Mesenchymal stem cell (in vitro differentiated cells and primary cell): ENCODE results near the gene LACTB.
A peak's percentile ranks its signal among the peaks of the same experiment; 100 is the strongest.

Experiments used
- DNase-seq: peaks from one replicate; pipeline ENCODE4 v3.0.0-alpha.2; 2013
- H2AFZ ChIP-seq: one replicate; pipeline ENCODE4 v1.6.1; 2013; ENCODE audit warnings: low read depth, mild to moderate bottlenecking, control low read depth, inconsistent platforms, low read length, moderate library complexity
- H2AK5ac ChIP-seq: 2 replicates; pipeline ENCODE4 v1.6.1; 2013; ENCODE audit warnings: low read length, moderate library complexity, mild to moderate bottlenecking, inconsistent platforms; ENCODE audit not compliant: severe bottlenecking
- H2BK120ac ChIP-seq: one replicate; pipeline ENCODE4 v1.6.1; 2013; ENCODE audit warnings: low read depth, mild to moderate bottlenecking, inconsistent platforms, low read length, moderate library complexity
- H2BK12ac ChIP-seq, 2 experiments: one replicate each; pipeline ENCODE4 v1.6.1; 2013; ENCODE audit warnings: inconsistent platforms in 2 of 2, low read length in 2 of 2, mild to moderate bottlenecking in 2 of 2, moderate library complexity in 2 of 2, control low read depth in 1 of 2
- H2BK15ac ChIP-seq: one replicate; pipeline ENCODE4 v1.6.1; 2013; ENCODE audit warnings: mild to moderate bottlenecking, low read depth, inconsistent platforms; ENCODE audit not compliant: poor library complexity, severe bottlenecking
- H2BK5ac ChIP-seq: 2 replicates; pipeline ENCODE4 v1.6.1; 2013; ENCODE audit warnings: low read depth, mild to moderate bottlenecking, low read length, control low read depth, inconsistent platforms; ENCODE audit not compliant: poor library complexity, severe bottlenecking
- H3K14ac ChIP-seq, 2 experiments: one replicate each; pipeline ENCODE4 v1.6.1; 2013; ENCODE audit warnings: inconsistent platforms in 2 of 2, low read length in 2 of 2, control low read depth in 1 of 2, mild to moderate bottlenecking in 1 of 2, moderate library complexity in 1 of 2
- H3K18ac ChIP-seq, 2 experiments: one replicate each; pipeline ENCODE4 v1.6.1; 2013; ENCODE audit warnings: inconsistent platforms in 2 of 2, low read length in 2 of 2, control low read depth in 1 of 2, low read depth in 1 of 2, mild to moderate bottlenecking in 1 of 2
- H3K23ac ChIP-seq, 2 experiments: one replicate each; pipeline ENCODE4 v1.6.1; 2013; ENCODE audit warnings: inconsistent platforms in 2 of 2, low read length in 2 of 2, mild to moderate bottlenecking in 2 of 2, moderate library complexity in 2 of 2, control low read depth in 1 of 2
- H3K27ac ChIP-seq: 2 replicates; pipeline ENCODE4 v1.5.1; 2013; ENCODE audit warnings: mild to moderate bottlenecking, moderate library complexity, low read length, control low read depth, inconsistent platforms; ENCODE audit not compliant: poor library complexity, severe bottlenecking
- H3K27me3 ChIP-seq, 2 experiments: 2 replicates each; pipeline versions ENCODE4 v1.6.1 to v1.7.0; 2013; ENCODE audit warnings: low read length in 2 of 2, mild to moderate bottlenecking in 2 of 2, moderate library complexity in 2 of 2, control low read depth in 1 of 2, inconsistent platforms in 1 of 2; ENCODE audit not compliant: control insufficient read depth in 1 of 2, insufficient read depth in 1 of 2
- H3K36me3 ChIP-seq, 2 experiments: 2 replicates each; pipeline versions ENCODE4 v1.6.1 to v1.7.0; 2013; ENCODE audit warnings: low read length in 2 of 2, control low read depth in 1 of 2, inconsistent platforms in 1 of 2, low read depth in 1 of 2, mild to moderate bottlenecking in 1 of 2; ENCODE audit not compliant: insufficient read depth in 2 of 2, control insufficient read depth in 1 of 2
- H3K4ac ChIP-seq, 2 experiments: one replicate each; pipeline ENCODE4 v1.6.1; 2013; ENCODE audit warnings: inconsistent platforms in 2 of 2, low read length in 2 of 2, mild to moderate bottlenecking in 2 of 2, moderate library complexity in 2 of 2, control low read depth in 1 of 2, low read depth in 1 of 2
- H3K4me1 ChIP-seq: 2 replicates; pipeline ENCODE4 v1.6.1; 2013; ENCODE audit warnings: low read depth, low read length, control low read depth; ENCODE audit not compliant: control insufficient read depth, insufficient read depth
- H3K4me2 ChIP-seq: 2 replicates; pipeline ENCODE4 v1.6.1; 2013; ENCODE audit warnings: low read length, mild to moderate bottlenecking, inconsistent platforms; ENCODE audit not compliant: poor library complexity, severe bottlenecking
- H3K4me3 ChIP-seq, 2 experiments: 2 replicates each; pipeline versions ENCODE4 v1.5.1 to v1.7.0; 2013; ENCODE audit warnings: low read length in 2 of 2, mild to moderate bottlenecking in 2 of 2, control low read depth in 1 of 2, low read depth in 1 of 2; ENCODE audit not compliant: insufficient read depth in 1 of 2
- H3K79me1 ChIP-seq: replicated peaks from 2 replicates; pipeline ENCODE4 v1.6.1; 2013; ENCODE audit warnings: mild to moderate bottlenecking, control low read depth, low read length, inconsistent platforms; ENCODE audit not compliant: poor library complexity, severe bottlenecking
- H3K9ac ChIP-seq: 2 replicates; pipeline ENCODE4 v1.7.0; 2013; ENCODE audit warnings: mild to moderate bottlenecking, low read length, moderate library complexity
- H3K9me3 ChIP-seq: 2 replicates; pipeline ENCODE4 v1.7.0; 2013; ENCODE audit warnings: mild to moderate bottlenecking, low read length; ENCODE audit not compliant: control insufficient read depth
- H4K8ac ChIP-seq: one replicate; pipeline ENCODE4 v1.6.1; 2013; ENCODE audit warnings: inconsistent platforms, mild to moderate bottlenecking, low read length, moderate library complexity
- H4K91ac ChIP-seq: one replicate; pipeline ENCODE4 v1.6.1; 2013; ENCODE audit warnings: mild to moderate bottlenecking, low read length, inconsistent platforms
- WGBS: methylation state at CpG from one replicate; pipeline ENCODE4 v1.1.7; 2013; ENCODE audit warnings: mixed read lengths; 5-methylcytosine and 5-hydroxymethylcytosine counted together

LACTB gene

GRCh38 chr15:63090887-63091286, 30.8 kb upstream of the LACTB start:
- Histone ChIP-seq H2AFZ (no peak overlapping the region), H3K27ac (no peak overlapping the region), H3K4me1 (peaks cover 12% of the 10 kb centered on the region), H4K8ac (no peak overlapping the region), H3K4me2 (no peak overlapping the region), H3K23ac (no peak overlapping the region), H2BK15ac (peak overlapping the region; percentile 38), H3K18ac (peak overlapping the region in 1 of 2 experiments; percentile 44), H3K27me3 (no peaks in the 10 kb centered on the region), H3K4me3 (no peak overlapping the region), H2BK12ac (peak overlapping the region; percentile 11 to 95), H3K9ac (no peak overlapping the region), H3K36me3 (no peaks in the 10 kb centered on the region), H2AK5ac (peak overlapping the region; percentile 12), H2BK5ac (no peak overlapping the region), H4K91ac (peak overlapping the region; percentile 40), H3K79me1 (no peaks in the 10 kb centered on the region), H3K14ac (peak overlapping the region in 1 of 2 experiments; percentile 61), H2BK120ac (no peak overlapping the region), H3K4ac (peak overlapping the region in 1 of 2 experiments; percentile 81), H3K9me3 (no peaks in the 10 kb centered on the region)
- 96% methylated on average over 8 of the region's 10 CpGs for WGBS
- DNase-seq, result no peak

GRCh38 chr15:63091679-63092446, 29.8 kb upstream of the LACTB start:
- Histone ChIP-seq H3K4ac (peak overlapping the region; percentile 51 to 81), H3K18ac (peak overlapping the region in 1 of 2 experiments; percentile 38), H3K79me1 (no peaks in the 10 kb centered on the region), H3K4me1 (peaks cover 13% of the 10 kb centered on the region), H3K9ac (no peak overlapping the region), H3K36me3 (no peaks in the 10 kb centered on the region), H4K91ac (no peak overlapping the region), H3K23ac (no peak overlapping the region), H4K8ac (no peak overlapping the region), H3K4me3 (no peak overlapping the region), H3K27me3 (no peaks in the 10 kb centered on the region), H2AK5ac (no peak overlapping the region), H2BK12ac (peak overlapping the region; percentile 52 to 95), H2BK15ac (no peak overlapping the region), H2AFZ (no peak overlapping the region), H3K4me2 (no peak overlapping the region), H3K9me3 (no peaks in the 10 kb centered on the region), H3K27ac (no peak overlapping the region), H2BK120ac (no peak overlapping the region), H2BK5ac (no peak overlapping the region), H3K14ac (no peak overlapping the region)
- DNase-seq, result no peak
- 68% methylated on average over 4 of the region's 4 CpGs for WGBS

DNA sequence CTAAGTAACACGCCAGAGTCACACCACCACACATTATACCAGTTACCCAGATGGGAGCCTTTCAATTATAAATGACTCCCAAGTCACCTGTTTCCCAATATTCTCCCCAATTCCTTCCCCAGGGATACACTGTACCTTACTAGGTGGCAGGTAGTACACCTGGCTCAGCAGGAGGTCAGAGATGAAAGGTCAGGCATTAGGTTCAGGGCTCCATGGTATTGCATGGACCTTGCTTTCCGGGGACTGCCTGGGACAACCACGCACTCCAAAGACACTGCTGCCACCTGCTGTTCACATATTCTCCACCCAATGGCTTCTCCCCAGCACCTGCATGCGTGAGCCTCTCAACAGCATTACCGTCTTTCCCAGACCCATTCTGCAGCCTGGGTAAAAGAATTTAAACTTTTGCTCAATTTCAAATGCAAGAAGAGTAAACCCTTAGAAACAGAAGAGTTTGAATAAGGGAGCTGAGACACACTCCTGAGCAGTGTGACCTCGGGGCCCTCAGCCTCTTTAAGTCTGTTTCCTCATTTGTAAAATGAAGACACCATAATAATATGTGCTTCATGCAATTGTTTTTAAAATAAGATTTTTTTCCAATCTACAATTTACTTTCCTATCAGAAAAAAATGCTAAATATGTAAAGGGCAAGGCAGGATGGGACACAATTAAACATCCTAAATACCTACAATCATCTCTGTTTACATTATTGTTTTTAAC, 28.0 kb upstream of the LACTB start:
- peak overlapping the region; percentile 94 for H2AK5ac ChIP-seq
- H3K4me2 ChIP-seq, result no peak overlapping the region
- no peak overlapping the region for H3K14ac ChIP-seq
- H3K27ac ChIP-seq, result peak overlapping the region; percentile 6
- DNase-seq, result peak; percentile 80
- H2BK5ac ChIP-seq, result no peak overlapping the region
- no peak overlapping the region for H3K9ac ChIP-seq
- H3K9me3 ChIP-seq, result no peaks in the 10 kb centered on the region
- no peaks in the 10 kb centered on the region for H3K27me3 ChIP-seq
- H2BK120ac ChIP-seq, result no peak overlapping the region
- H3K23ac ChIP-seq, result no peak overlapping the region
- no peak overlapping the region for H2BK15ac ChIP-seq
- H2AFZ ChIP-seq, result no peak overlapping the region
- no peak overlapping the region for H4K91ac ChIP-seq
- H3K4me1 ChIP-seq, result peaks cover 12% of the 10 kb centered on the region
- H3K4me3 ChIP-seq, result no peak overlapping the region
- H3K36me3 ChIP-seq, result no peaks in the 10 kb centered on the region
- no peak overlapping the region for H3K18ac ChIP-seq
- no peak overlapping the region for H3K4ac ChIP-seq
- H2BK12ac ChIP-seq, result peak overlapping the region in 1 of 2 experiments; percentile 38
- WGBS, result 40% methylated on average over 4 of the region's 6 CpGs
- H3K79me1 ChIP-seq, result no peaks in the 10 kb centered on the region
- H4K8ac ChIP-seq, result no peak overlapping the region

DNA sequence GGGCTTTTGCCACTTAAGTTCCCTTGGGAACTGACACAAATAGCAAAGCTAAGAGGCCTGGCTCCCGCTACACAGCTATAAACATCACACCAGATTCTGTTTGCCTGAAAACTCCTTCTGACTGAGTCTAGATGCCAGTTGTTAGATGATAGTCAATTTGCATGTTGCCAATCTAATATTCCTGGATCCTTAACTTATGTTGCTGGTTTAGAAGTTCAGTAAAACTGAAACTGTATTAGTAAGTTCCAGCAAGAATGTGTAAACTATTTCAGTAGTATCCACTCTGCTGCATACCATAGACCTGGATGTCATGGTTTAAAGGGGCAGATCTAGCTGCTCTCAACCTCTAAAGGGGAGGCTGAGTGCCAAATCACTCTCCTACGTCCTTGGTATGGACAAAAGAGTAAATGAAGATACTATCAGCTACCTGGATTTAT, 27.1 kb upstream of the LACTB start:
- Histone ChIP-seq H3K79me1 (no peaks in the 10 kb centered on the region), H3K14ac (no peak overlapping the region), H3K18ac (no peak overlapping the region), H3K4me1 (peaks cover 5% of the 10 kb centered on the region), H2BK120ac (no peak overlapping the region), H3K23ac (no peak overlapping the region), H2BK12ac (no peak overlapping the region), H4K8ac (no peak overlapping the region), H4K91ac (no peak overlapping the region), H3K9ac (peak overlapping the region; percentile 29), H2AFZ (no peak overlapping the region), H2BK5ac (peak overlapping the region; percentile 54), H3K36me3 (no peaks in the 10 kb centered on the region), H2BK15ac (no peak overlapping the region), H2AK5ac (no peak overlapping the region), H3K4me2 (peak overlapping the region; percentile 33), H3K27ac (peak overlapping the region; percentile 87), H3K9me3 (no peaks in the 10 kb centered on the region), H3K27me3 (no peaks in the 10 kb centered on the region), H3K4me3 (no peak overlapping the region), H3K4ac (no peak overlapping the region)
- peak; percentile 71 for DNase-seq
- WGBS, result no CpG with 5 or more reads among the region's 2 CpGs
